Fibroblast of the aortic adventitia (primary cell): ENCODE data around the gene ST6GALNAC3. TPM values are rescaled to one million over a fixed set of nuclear protein-coding genes. Genes with fewer than 3 reads are reported as not detected.

Source experiments
- DNase-seq: peaks from one replicate; pipeline ENCODE4 v3.0.0-alpha.2; 2010; ENCODE audit warnings: low read depth
- H3K4me3 ChIP-seq: 2 replicates; pipeline ENCODE4 v1.5.1; 2011; ENCODE audit warnings: low read depth, mild to moderate bottlenecking, control low read depth, low read length, moderate library complexity
- CTCF ChIP-seq: IDR thresholded peaks from 2 replicates; pipeline ENCODE4 v1.5.1; 2011; ENCODE audit warnings: mild to moderate bottlenecking, low read length, control low read depth, inconsistent platforms; ENCODE audit not compliant: insufficient read depth
- total RNA-seq: library from RNA; depleted of rRNA; stranded (reverse); fragments of >200 nt; gene quantifications from 2 replicates; pipeline ENCODE4 v1.2.3, GENCODE V29; 2012; ENCODE audit warnings: low replicate concordance

ST6GALNAC3 gene
- total RNA-seq, 1 donor = 3.1 TPM

- peak; percentile 2 for DNase-seq
- no peak overlapping the region for H3K4me3 ChIP-seq
- no peak for TF ChIP-seq CTCF
Measured at GRCh38 chr1:76492752-76493430, 418.3 kb downstream of the ST6GALNAC3 start.

GRCh38 chr1:76494807-76495206 is 420.3 kb downstream of the ST6GALNAC3 start:
- no peak for TF ChIP-seq CTCF
- no peak for DNase-seq

GRCh38 chr1:76496871-76497270 is 422.3 kb downstream of the ST6GALNAC3 start:
- TF ChIP-seq CTCF = no peak
- DNase-seq = no peak
- no peak overlapping the region for H3K4me3 ChIP-seq

More at GRCh38 chr1:76494807-76495206, 420.3 kb downstream of the ST6GALNAC3 start:
- H3K4me3 ChIP-seq = no peak overlapping the region

GRCh38 chr1:76500116-76500515 is 425.6 kb downstream of the ST6GALNAC3 start:
- no peak for TF ChIP-seq CTCF
- DNase-seq = no peak
- no peak overlapping the region for H3K4me3 ChIP-seq

- no peak for TF ChIP-seq CTCF
- DNase-seq = no peak
- H3K4me3 ChIP-seq = no peak overlapping the region
Measured at GRCh38 chr1:76501136-76501535, 426.6 kb downstream of the ST6GALNAC3 start.

- no peak for DNase-seq
- H3K4me3 ChIP-seq = no peak overlapping the region
- no peak for TF ChIP-seq CTCF
Measured at GRCh38 chr1:76501586-76502219, 427.2 kb downstream of the ST6GALNAC3 start.
